ENCODE results near the gene FOXC2.

- TF ChIP-seq POLR2A (IDR thresholded peaks at IDR 0.05): no peak
- no peak for TF ChIP-seq POLR2AphosphoS5 (IDR thresholded peaks at IDR 0.05)
- TF ChIP-seq CTCF (IDR thresholded peaks at IDR 0.05): no peak
- no peak for TF ChIP-seq EP300 (IDR thresholded peaks at IDR 0.05)
Observed at GRCh38 chr16:86591270-86591669, 24.6 kb downstream of the FOXC2 start.
